T-helper 17 cell (primary cell): ENCODE results near the gene SLC25A22. TPM values are rescaled to one million over a fixed set of nuclear protein-coding genes. Genes with fewer than 3 reads are reported as not detected.

Experiments
- ATAC-seq: fragments of 150-1000 bp; cut with Tn5 transposase; 2 replicates; pipeline ENCODE4 v1.10.0; 2021; ENCODE audit warnings: mild to moderate bottlenecking, moderate library complexity
- DNase-seq, 3 donors: peaks; one replicate each; pipeline versions ENCODE4 v3.0.0 to v3.0.0-alpha.2; 2020 to 2021
- H3K9me3 ChIP-seq: one replicate; pipeline ENCODE4 v1.7.0; 2013; ENCODE audit warnings: low read length, mild to moderate bottlenecking; ENCODE audit not compliant: control insufficient read depth, poor library complexity, severe bottlenecking
- H3K27ac Mint-ChIP-seq: one replicate; pipeline ENCODE4 v1.8.0; 2022; ENCODE audit warnings: mild to moderate bottlenecking, moderate library complexity, mixed read lengths
- H3K27me3 Mint-ChIP-seq: one replicate; pipeline ENCODE4 v1.8.0; 2022; ENCODE audit warnings: mixed read lengths
- H3K36me3 Mint-ChIP-seq: one replicate; pipeline ENCODE4 v1.8.0; 2022; ENCODE audit warnings: low read depth, mixed read lengths
- H3K4me1 Mint-ChIP-seq: one replicate; pipeline ENCODE4 v1.8.0; 2022; ENCODE audit warnings: mild to moderate bottlenecking, mixed read lengths
- H3K4me3 Mint-ChIP-seq: one replicate; pipeline ENCODE4 v1.8.0; 2022; ENCODE audit warnings: mild to moderate bottlenecking, moderate library complexity, mixed read lengths
- total RNA-seq, 4 donors: library from RNA in 2 of 4; stranded (reverse) in 2 of 4; gene quantifications; one replicate each; pipeline ENCODE4 v1.2.3 and lab custom pipeline; 2022 to 2026

SLC25A22 gene
- total RNA-seq, 2 donors from 2014 or later = 16.4 to 20.3 TPM

DNA sequence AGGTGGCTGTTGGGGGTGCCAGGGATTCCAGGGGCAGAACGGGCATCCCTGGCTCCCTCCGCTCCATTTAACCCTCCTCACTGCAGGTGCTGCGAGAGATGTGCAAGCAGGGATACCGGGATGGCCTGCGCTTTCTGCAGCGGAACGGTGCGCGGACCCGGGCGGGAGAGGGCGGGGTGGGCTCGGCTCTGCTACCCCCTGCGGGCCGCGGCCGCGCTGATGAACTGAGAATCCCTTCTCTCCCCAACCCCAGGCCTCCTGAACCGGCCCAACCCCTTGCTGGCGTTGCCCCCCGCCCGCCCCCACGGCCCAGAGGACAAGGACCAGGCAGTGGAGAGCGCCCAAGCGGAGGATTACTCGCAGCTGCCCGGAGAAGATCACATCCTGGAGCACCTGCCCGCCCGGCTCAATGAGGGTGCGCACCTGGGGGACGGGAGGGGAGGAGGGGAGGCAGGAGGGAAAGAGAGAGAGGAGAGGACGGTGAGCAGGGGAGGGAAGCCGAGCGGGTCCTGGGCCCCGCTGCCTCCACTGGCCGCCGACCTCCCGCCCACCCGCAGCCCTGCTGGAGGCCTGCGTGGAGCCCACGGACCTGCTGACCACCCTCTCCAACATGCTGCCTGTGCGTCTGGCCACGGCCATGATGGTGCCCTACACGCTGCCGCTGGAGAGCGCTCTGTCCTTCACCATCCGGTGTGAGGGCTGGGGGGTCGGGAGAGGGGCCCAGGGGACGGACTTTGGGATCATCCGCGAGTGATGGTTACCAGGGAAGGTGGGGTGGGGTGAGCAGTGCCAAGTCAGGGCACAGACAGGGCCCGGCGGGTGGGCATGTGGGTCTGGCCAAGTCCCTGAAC is 25.6 kb upstream of the SLC25A22 start:
- no peaks in the 10 kb centered on the region for H3K9me3 ChIP-seq
- peaks cover 16% of the 10 kb centered on the region for H3K27me3 Mint-ChIP-seq
- ATAC-seq (no peak), DNase-seq (no peak)
- H3K36me3 Mint-ChIP-seq = peaks cover 2% of the 10 kb centered on the region
- H3K4me3 Mint-ChIP-seq = peak overlapping the region; percentile 56
- H3K4me1 Mint-ChIP-seq = peaks cover 8% of the 10 kb centered on the region
- H3K27ac Mint-ChIP-seq = peak overlapping the region; percentile 60

DNA sequence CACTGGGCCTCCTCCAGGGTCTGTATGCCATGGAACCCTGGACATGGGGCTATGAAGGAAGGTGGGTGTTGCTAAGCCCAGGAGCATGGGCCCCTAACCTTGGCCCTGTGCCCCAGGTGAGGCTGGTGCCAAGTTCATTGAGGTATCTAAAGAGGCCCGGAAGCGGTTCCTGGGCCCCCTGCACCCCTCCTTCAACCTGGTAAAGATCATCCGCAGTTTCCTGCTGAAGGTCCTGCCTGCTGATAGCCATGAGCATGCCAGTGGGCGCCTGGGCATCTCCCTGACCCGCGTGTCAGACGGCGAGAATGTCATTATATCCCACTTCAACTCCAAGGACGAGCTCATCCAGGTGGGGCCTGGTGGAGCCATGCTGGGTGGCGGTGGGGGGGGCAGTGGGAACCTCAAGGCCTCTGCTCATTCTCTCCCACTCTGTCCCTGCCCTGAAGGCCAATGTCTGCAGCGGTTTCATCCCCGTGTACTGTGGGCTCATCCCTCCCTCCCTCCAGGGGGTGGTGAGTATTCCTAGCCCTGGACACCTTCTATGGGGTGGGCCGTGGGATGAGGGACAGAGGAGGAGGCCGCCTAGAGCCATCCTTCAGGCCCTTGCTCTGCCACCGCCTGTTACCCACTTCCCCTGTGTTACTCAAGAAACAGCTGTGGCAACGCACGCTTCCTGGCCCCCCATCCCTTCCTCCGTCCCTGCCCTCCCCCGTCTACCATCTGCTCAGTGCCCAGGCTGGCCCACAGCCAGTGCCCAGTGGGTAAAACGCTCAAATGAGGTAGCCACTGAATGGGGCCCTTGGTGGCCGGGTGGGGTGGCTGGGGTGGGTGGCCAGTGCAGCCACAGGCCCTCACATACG is 23.7 kb upstream of the SLC25A22 start:
- Mint-ChIP-seq H3K4me3 (peak overlapping the region; percentile 86), H3K27me3 (peaks cover 4% of the 10 kb centered on the region), H3K27ac (no peak overlapping the region), H3K36me3 (peaks cover 2% of the 10 kb centered on the region), H3K4me1 (peaks cover 4% of the 10 kb centered on the region)
- DNase-seq = no peak
- no peaks in the 10 kb centered on the region for H3K9me3 ChIP-seq
- ATAC-seq = no peak

DNA sequence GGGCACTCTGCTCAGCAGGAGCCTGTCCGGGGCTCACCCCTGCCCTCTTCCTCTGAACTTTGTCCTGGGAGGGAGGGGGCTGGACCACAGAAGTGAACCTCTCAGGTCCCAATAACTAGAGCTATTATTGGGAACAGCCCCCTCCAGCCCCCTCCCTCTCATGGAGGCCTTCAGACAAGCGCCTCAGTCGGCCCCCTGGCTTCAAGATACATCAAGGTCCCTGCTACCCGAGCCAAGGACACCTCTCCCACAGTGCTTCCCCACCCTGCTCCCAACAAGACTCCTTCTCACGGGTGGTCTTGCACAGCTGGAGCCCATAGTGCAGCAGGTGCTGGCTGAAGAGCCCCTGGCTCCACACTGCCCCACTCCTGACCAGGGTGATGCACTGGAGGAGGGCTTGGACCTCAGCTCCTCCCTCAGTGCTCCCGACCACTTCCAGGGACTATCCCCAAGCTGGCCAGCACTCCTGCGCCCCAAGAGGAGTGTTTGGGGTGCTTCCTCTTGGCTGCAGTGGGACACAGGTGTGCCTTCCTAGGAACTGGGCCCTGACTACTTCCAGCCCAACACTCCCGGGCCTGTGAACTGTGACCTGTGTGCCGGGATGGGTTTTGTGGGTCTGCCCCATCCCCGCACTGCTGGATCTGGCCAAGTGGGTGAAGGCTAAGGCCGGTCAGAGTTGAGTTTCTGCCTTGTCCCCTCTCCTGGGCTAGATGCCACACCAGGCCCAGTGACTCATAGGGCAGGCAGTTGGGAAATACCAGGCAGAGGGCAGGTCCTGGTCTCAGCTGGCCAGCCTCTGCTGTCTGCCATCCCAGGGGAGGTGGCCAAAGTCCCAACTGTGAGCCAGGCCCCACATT is 22.8 kb upstream of the SLC25A22 start:
- peak overlapping the region; percentile 86 for H3K4me3 Mint-ChIP-seq
- ATAC-seq = no peak
- no peak for DNase-seq
- H3K4me1 Mint-ChIP-seq = no peaks in the 10 kb centered on the region
- no peak overlapping the region for H3K27ac Mint-ChIP-seq
- peaks cover 4% of the 10 kb centered on the region for H3K27me3 Mint-ChIP-seq
- peaks cover 2% of the 10 kb centered on the region for H3K36me3 Mint-ChIP-seq
- no peaks in the 10 kb centered on the region for H3K9me3 ChIP-seq

DNA sequence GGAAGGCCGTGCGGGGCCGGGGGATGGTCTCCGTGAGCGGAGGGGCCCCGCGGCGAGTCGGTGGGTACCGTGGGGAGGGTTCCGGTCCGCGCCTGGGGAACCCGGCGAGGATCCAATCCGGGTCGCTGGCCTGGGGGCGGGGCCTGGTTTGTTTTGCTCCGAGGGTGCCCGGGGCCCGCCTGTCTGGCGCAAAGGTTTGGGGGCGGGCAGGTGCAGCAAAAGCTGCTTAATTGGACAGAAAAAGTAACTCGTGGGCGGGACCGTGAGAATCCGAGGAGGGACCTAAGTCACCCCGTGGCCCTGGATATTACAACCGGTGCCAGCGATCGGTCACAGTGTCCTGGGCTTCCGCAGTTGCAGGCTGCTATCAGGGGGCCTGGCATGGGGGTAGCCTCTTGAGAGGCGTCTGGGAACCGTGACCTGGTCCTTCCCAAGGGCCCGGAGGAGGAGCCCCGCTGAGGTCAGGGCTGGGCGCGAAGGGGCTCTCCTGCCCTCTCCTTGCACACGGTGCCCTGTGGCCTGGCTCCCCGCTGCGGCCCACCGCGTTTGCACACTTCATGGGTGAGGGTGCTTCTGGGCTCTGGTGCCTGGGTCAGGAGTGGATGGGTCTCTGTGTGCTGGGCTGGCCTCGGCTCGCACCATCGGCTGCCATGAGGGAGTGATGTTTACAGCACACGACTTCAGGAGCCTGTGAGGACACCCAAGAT is 22.0 kb upstream of the SLC25A22 start:
- DNase-seq = peak; percentile 93 to 94 (median 93)
- peaks cover 2% of the 10 kb centered on the region for H3K36me3 Mint-ChIP-seq
- H3K9me3 ChIP-seq = no peaks in the 10 kb centered on the region

DNA sequence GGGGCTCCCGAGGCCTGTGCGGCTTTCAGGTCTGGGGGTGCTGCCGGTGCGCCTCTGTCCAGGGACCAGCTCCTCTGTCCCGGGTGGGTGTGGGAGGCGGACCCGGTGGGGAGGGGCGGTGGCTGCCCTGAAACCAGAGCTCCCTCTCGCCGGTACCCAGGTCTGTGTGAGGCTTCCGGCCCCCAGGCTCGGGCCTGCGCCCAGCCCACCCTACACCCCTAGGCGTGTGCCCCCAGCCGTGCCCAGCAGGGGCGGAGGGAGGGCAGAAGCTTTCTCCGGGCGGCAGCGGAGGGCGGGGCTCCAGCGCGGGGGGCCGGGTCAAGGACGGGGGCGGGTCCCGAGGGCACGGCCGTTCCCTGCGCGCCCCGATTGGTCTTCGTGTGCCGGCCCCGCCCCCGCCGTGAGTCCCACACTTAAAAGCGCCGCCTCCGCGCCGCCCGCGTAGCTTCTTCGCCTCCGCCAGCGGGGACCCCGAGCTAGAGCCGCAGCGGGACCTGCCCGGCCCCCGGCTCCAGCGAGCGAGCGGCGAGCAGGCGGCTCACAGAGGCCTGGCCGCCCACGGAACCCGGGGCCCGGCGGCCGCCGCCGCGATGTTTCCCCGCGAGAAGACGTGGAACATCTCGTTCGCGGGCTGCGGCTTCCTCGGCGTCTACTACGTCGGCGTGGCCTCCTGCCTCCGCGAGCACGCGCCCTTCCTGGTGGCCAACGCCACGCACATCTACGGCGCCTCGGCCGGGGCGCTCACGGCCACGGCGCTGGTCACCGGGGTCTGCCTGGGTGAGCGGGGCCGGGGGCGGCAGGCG is 21.2 kb upstream of the SLC25A22 start:
- ATAC-seq = peak; percentile 79
- Mint-ChIP-seq H3K27ac (peak overlapping the region; percentile 32), H3K36me3 (no peaks in the 10 kb centered on the region)

More for the DNA sequence above, 22.0 kb upstream of the SLC25A22 start:
- Mint-ChIP-seq H3K4me3 (peak overlapping the region; percentile 86), H3K27ac (peak overlapping the region; percentile 32), H3K4me1 (no peaks in the 10 kb centered on the region), H3K27me3 (peaks cover 2% of the 10 kb centered on the region)
- ATAC-seq = peak; percentile 83

DNA sequence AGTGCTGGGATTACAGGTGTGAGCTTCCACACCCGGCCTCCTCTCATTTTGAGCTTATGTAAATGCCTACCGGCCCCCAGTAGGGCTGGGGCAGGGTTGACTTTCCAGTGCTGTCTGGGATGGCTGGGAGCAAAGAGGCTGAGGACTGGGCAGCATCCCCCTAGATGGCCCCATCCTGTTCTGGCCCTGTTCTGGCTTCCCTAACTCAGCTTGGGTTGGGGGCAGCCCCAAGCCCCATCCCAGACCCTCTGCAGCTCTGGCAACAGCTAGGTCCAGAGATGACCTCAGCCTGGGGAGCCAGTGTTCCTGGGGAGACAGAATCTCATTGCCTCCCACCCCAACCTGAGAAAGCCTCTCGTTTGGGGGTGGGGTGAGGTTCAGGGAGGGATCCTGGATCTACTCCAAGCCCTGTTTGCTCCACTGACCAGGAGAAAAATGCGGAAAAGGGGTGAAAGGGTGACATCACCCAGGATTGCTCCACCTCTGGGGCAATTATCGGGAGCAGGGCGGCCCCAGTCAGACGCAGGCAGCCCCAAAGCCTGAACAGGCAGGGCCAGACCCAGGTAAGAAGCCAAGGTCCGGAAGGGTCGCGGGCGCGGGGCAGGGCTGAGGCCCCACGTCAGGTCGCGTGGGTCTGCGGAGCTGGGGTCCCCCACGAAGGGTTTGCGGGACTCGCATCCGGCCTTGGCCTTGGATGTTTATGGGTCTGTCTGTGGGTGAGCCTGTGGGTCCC is 20.5 kb upstream of the SLC25A22 start, which contains the start of gene PNPLA2:
PNPLA2 (plus strand) TSS at position 519 of the 733 bp plus-strand sequence. CDS start 805 bp downstream, outside the sequence.
- Mint-ChIP-seq H3K4me1 (no peaks in the 10 kb centered on the region), H3K27ac (peak within 1 kb of the TSS; percentile 57), H3K27me3 (no peaks in the 10 kb centered on the region), H3K36me3 (peaks cover 3% of the 10 kb centered on the region), H3K4me3 (peak within 1 kb of the TSS; percentile 86)
- ATAC-seq = no peak
- no peaks in the 10 kb centered on the region for H3K9me3 ChIP-seq
- DNase-seq = no peak

More for the DNA sequence above, 21.2 kb upstream of the SLC25A22 start:
- Mint-ChIP-seq H3K4me1 (no peaks in the 10 kb centered on the region), H3K27me3 (no peaks in the 10 kb centered on the region), H3K4me3 (peak overlapping the region; percentile 86)
- no peaks in the 10 kb centered on the region for H3K9me3 ChIP-seq
- DNase-seq = peak; percentile 89 to 95 (median 90)

DNA sequence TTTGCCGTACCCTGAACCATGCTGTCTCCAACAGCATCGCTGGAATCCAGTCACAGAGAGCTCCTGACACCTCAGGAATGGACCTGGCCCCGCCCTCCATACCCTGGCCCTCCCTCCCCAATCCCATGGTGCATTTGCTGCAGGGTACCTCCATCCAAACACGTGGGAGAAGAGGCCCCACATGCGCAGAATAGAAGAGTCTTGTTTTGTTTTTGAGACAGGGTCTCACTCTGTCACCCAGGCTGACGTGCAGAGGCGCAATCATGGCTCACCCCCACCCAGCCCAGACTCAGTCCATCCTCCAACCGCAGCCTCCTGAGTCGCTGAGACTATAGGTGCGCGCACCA is 18.3 kb upstream of the SLC25A22 start:
- H3K4me3 Mint-ChIP-seq = no peak overlapping the region
- ATAC-seq = no peak
- no peak for DNase-seq

DNA sequence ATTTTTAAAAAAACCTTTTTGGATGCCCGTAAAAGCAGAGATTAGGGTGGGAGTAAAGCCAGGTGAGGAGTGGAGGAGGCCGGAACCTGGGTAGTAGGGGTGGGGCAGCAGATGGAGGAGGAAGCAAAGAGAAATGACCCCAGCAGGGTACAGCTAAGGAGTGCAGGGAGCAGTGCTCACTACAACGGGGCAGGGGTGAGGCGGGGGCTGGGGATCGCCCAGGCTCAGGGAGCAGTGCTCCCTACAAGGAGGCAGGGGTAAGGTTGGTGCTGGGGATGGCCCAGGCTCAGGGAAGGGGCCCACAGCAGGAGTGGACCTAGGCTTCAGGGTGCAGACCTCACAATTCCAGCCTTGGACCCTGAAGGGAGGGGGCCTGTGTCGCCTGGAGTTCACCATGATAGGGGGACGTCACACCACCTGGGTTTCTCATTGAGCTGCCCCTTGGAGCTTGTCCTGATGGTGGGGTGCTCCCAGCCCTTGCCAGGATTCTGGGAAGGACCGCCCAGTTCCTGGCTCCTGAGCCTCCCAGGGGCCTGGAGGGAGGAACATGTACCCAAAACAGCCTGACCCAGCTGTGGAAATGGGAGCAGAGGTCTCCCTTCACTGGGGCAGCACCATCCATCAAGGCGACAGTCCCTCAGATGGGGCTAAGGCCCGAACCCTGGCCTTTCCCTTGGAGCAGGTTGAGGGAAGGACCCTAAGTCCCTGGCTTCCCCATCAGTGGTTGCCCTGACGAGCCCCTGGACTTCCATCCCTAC is 17.8 kb upstream of the SLC25A22 start:
- no peaks in the 10 kb centered on the region for H3K9me3 ChIP-seq
- Mint-ChIP-seq H3K36me3 (peaks cover 3% of the 10 kb centered on the region), H3K27ac (no peak overlapping the region), H3K27me3 (no peaks in the 10 kb centered on the region), H3K4me3 (no peak overlapping the region), H3K4me1 (peaks cover 5% of the 10 kb centered on the region)
- ATAC-seq (no peak), DNase-seq (no peak)

More for the DNA sequence above, 18.3 kb upstream of the SLC25A22 start:
- no peaks in the 10 kb centered on the region for H3K9me3 ChIP-seq
- H3K27me3 Mint-ChIP-seq = no peaks in the 10 kb centered on the region
- H3K4me1 Mint-ChIP-seq = peaks cover under 1% of the 10 kb centered on the region
- peaks cover 3% of the 10 kb centered on the region for H3K36me3 Mint-ChIP-seq
- H3K27ac Mint-ChIP-seq = no peak overlapping the region

DNA sequence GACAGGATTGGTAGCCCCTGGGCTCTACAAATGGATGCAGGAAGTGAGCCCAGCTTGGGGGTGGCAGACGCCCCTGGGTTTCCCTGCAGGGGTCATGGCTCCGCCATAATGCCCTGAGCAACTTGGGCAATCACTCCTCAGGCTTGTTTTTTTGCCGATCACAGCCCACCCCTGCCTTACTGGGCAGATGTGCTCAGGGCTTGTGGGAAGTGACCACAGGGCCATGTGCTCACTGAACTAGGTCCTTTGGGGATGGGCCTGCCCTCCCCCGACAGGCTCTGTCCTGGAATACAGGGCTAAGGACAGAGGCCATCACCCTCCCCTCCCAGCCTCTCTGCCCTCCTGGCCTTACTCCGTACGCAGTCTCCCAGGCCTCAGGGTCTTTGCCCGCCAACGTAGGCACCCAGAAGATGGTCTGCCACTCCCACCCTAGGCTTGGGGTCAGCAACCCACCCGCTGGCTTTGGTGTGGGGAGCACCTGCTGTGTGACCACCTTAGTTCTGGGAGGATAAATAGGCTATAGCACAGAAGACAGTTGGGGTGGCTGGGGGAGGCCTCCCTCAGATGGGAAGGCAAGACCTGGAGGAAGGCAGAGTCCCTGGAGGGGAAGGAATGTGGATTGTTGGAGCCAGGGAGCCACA is 15.5 kb upstream of the SLC25A22 start:
- ATAC-seq (no peak), DNase-seq (no peak)
- peaks cover 3% of the 10 kb centered on the region for H3K36me3 Mint-ChIP-seq
- no peaks in the 10 kb centered on the region for H3K9me3 ChIP-seq
- H3K4me1 Mint-ChIP-seq = peaks cover 15% of the 10 kb centered on the region
- no peaks in the 10 kb centered on the region for H3K27me3 Mint-ChIP-seq
- H3K27ac Mint-ChIP-seq = no peak overlapping the region
- H3K4me3 Mint-ChIP-seq = no peak overlapping the region

DNA sequence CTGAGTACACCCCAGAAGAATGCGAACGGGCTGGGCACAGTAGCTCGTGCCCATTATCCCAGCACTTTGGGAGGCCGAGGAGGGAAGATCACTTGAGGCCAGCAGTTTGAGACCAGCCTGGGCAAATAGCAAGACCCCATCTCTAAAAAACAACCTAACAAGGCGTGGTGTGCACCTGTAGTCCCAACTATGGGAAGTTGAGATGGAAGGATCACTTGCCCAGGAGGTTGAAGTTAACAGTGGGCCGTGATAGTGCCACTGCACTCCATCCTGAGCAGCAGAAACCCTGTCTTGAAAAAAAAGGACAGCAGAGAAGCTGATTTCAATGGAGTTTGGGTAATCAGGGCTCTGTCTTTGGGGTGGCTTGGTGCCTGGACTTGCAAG is 15.0 kb upstream of the SLC25A22 start:
- Mint-ChIP-seq H3K4me3 (no peak overlapping the region), H3K27me3 (no peaks in the 10 kb centered on the region), H3K36me3 (peaks cover 3% of the 10 kb centered on the region), H3K27ac (no peak overlapping the region), H3K4me1 (peaks cover 15% of the 10 kb centered on the region)
- DNase-seq = no peak
- H3K9me3 ChIP-seq = no peaks in the 10 kb centered on the region
- no peak for ATAC-seq
